Dermis microvascular lymphatic vessel endothelial cell (primary cell): ENCODE measurements around the gene ZBTB7C. TPM values are rescaled to one million over a fixed set of nuclear protein-coding genes. Genes with fewer than 3 reads are reported as not detected.
A peak's percentile ranks its signal among the peaks of the same experiment; 100 is the strongest.

Experiments used
- DNase-seq, 2 donors: peaks; one replicate each; pipeline versions ENCODE4 v3.0.0 to v3.0.0-alpha.2; 2010; ENCODE audit warnings: low read depth in 2 of 2
- total RNA-seq: library from RNA; depleted of rRNA; stranded (reverse); fragments of >200 nt; gene quantifications from 2 replicates; pipeline ENCODE4 v1.2.1, GENCODE V29; 2014

The ZBTB7C gene
- total RNA-seq, 1 donor from 2014 or later = under 0.01 TPM

- DNase-seq = no peak
Measured at GRCh38 chr18:48093104-48093503, 316.1 kb downstream of the ZBTB7C start.

- DNase-seq = no peak
Measured at GRCh38 chr18:48091869-48092497, 317.2 kb downstream of the ZBTB7C start.

GRCh38 chr18:48090702-48091101 is 318.5 kb downstream of the ZBTB7C start:
- DNase-seq = no peak

DNA sequence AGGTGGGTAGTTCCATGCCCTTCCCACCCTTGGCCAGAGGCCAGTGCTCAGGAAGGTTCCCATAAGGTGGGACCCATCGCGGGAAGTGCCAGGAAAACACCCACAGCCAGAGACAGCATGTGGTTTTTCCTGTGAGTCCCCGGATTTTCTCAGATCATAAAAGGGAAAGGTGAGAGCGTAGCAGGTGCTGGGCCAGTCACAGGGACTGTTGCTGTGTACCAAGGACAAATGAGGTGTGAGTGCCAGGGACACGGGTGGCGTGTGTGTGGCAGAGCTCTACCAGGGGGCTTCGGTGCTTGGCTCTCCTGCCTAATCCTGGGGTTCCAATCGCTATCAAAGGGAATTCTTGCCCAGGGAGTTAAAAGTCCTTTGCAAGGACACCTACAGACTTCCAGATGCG is 319.2 kb downstream of the ZBTB7C start:
- no peak for DNase-seq

GRCh38 chr18:48085781-48086487 is 323.2 kb downstream of the ZBTB7C start:
- DNase-seq = no peak

DNA sequence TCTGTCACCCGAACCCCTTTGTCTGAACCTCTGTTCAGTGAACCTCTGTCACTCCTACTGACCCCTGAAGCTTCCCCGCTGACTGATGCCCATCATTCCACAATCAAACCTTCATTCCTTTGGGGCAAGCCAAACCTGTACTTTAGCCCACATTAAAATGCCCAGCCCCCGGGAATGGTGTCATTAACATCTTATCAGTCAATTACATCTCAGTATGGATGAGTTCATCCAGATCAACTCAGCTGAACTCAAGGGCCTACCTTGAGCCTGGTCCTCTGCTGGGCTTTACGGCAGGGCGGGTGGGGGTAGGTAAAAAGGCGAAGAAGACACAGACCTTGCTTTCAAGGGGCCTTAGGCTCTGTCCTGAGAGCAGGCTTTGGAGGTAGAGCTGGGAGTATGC is 324.3 kb downstream of the ZBTB7C start:
- DNase-seq = no peak

DNA sequence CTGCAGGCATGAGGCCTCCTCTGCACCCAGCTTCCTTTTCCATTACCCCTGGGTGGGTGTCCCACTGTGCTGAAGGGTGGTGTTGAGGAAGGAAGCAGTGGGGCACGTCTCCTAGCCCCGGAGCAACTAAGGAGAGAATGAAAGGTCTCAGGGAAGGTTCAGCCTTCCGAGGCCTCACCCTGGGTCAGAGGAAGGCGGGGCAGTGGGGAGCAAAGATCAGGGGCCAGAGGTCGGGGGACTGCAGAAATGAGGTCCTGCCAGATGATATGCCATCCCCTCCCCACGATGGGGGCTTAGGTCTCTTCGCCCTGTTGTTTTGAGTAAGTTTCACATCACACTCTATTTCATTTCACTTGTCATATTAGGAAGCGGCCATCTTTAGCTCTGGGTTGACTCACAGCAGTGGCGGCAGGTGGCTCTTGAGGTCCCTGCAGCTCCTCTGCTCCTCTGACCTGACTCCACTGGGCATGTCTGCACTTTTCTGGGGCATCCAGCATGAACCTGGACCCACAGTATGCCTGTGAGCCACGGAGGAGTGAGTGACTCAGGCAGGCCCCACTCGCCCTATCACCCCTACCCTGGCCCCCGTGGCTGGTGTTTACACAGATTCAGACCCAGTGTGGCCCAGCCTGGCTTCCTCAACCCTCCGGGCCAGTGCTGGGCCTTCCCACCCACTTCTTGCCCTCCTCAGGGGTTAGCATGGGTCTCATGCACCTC is 325.0 kb downstream of the ZBTB7C start:
- no peak for DNase-seq

DNA sequence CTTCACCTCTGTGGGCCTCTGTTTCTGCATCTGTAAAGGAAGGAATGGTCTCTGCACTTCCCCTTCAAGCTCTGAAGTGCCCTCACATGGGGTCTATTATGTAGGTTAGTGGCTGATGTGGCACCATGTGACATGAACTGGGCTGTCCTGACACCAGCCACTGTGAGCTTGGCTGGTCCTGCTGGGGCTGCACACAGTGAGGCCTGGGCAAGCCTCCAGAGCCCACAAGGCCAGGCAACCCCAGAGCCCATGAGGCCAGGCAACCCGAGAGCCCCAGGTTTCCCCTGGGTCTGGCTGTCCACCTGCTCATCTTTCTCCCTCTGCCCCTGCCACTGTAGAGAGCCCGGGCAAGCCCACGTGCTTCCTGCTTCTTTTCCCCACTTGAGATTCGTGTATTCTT is 328.6 kb downstream of the ZBTB7C start:
- DNase-seq = no peak

DNA sequence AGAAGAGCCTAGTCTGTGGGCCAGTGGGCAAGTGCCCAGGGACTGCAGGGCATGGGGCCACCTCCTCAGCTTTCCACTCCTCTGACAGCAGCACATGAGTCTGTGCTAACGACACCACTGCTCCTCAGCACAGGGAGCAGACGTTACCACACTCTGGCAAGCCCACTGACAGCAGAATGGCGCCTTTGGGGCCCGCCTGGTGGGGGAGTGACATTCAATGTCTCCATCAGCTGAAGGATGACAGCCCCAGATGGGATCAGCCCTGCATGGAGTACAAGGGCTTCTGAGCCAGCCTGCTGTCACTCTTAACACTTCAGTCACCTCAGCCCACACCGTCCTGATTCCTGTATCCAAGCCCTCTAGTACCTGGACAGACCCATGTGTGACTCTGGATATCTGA is 329.3 kb downstream of the ZBTB7C start:
- no peak for DNase-seq

DNA sequence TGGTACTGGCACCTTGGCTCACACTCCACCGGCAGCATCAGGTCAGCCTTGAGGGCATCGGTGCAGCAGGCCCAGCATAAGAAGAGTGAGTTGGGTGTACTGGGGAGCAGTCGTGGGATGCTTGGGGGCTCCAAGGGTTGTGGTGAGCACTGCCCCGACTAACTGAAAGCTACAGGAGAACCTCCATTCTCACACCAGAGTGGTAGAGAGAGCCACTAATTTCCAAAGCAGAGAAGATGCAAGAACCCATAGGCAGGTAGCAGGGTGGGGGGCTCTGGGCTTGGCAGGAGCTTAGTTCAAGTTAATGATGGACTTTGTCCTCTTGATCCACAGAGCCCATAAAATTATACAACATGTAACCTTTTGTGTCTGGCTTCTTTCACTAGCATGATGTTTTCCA is 330.7 kb downstream of the ZBTB7C start:
- DNase-seq = no peak

DNA sequence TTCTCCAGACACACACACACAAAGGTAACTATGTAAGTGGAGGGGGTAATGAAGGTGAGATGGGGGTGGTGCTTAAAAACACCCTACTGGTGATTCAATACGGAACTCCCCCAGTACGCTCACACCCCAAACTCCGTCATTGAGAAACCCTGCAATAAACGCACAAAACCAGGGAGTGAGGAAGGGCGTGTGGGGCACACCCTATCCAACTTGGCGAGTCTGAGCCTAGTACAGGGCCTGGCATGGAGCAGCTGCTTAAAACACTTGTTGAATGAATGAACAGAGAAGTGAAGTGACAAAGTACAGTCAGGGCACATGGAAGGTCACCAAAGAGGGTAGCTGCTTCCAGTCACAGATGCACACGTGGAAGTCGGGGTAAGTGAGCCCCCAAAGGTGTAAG is 331.9 kb downstream of the ZBTB7C start:
- no peak for DNase-seq

DNA sequence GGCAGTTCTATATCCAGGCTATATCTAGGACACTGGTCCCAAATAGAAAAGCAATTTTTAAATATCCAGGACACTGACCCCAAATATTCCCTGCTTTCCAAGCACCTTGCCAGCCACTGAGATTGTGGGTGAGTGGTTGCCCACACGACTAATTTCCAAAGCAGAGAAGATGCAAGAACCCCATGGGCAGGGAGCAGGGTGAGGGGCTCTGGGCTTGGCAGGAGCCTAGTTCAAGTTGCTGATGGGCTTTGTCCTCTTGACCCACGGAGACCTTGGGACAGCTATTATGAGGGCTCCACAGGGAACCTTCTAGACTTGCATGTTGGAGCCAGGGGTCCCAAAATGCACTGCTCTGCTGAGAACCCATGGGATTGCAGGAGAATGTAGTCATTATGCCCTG is 332.7 kb downstream of the ZBTB7C start:
- DNase-seq = no peak

DNA sequence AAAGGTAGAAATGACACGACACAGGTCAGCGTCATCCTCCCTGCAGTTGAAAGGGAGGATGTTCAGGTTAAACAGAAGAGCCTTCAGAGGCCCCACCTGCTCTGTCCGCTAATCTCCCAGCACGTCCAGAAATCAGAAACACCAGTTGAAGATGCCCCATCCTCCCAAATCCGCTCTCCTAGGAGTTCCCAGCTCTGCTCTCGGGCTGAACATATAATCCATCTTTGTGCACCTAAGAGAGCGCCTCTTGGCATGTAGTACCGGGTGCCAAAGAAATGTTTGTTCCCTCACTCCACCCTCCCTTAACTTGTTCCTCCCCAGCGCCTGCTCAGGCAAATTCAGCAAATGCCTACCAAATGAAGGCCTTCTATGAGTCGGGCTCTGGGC is 333.5 kb downstream of the ZBTB7C start:
- DNase-seq = no peak

- no peak for DNase-seq
Measured at GRCh38 chr18:48074929-48075706, 334.1 kb downstream of the ZBTB7C start.

DNA sequence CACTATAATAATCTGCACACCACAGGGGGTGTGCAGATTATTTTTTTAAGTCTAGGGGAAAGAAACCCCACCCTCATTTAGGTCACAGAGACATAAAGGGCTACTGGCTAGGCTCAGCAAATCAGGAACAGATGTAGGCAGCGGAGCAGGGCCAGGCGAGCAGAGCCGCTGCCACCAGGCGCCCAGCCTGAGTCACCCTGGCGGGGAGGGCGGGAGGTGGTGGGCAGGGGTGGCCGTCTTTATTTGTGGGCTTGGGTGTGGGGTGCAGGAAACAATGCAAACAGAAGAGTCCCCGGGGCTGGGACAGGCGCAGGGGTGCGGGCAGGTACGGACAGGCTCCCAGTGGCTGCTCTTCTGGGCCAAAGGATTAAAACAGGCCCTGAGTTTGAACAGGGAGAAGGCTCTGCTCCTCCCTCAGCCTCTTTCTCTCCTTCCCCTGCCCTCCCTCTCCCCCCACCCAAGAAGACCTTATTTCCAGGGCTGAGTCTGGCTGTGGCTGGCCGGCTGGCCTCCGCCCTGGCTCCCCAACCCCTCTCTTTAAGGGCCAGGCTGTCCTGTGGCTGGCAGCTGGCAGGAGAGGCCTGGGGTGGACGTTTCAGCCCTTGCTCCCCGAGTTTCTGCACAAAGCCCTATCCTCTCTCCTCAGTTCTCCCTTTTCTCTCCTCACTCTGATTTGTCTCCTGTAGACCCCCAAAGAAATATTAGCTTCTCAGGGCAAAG is 335.8 kb downstream of the ZBTB7C start:
- no peak for DNase-seq

- peak; percentile 8 to 64 for DNase-seq
Measured at GRCh38 chr18:48072428-48073204, 336.6 kb downstream of the ZBTB7C start.

DNA sequence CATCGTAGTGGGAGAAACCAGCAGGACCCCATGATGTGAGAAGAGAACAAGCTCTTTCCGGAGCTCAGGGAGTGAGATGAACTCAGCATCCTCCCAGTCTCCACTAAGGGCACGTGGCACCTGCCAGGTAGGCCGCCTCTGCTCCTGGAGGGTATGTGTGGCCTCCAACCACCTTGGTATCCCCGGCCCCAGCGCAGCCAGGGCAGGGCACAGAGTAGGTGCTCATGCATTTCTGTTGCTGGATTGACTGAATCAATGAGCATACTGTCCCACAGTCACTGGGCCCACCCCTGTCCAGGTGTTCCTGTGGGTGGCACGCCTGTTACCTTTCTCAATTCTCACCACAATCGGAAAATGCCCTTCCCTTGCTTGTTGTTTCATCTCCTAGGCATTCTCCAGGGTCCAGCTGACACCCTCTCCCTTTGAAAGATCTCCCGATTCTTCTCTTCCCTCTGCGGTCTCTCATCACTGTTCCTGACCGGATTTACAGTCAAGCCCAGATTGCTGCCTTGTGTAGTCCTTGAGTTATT is 340.2 kb downstream of the ZBTB7C start:
- no peak for DNase-seq

DNA sequence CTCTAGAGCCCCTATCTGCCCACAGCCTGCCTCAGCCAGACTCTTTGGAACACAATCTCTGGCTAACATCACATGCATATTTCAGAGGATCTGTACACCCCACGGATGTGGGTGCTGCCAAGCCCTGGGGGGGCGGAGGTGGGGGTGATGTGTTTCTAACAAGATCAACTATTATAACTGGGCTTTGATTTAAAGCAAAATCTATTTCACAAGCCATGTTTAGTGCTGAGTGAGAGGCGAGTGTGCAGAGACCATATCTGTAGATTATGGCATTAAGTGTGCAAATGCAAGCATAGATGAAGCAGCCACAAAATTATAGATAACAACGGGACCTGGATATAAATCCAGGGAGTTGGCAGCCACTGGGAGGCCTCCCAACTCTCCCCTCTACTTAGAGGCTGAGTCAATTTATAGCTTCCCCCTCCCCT is 342.9 kb downstream of the ZBTB7C start:
- DNase-seq = no peak

GRCh38 chr18:48065601-48065995 is 343.6 kb downstream of the ZBTB7C start:
- no peak for DNase-seq

- DNase-seq = no peak
Measured at GRCh38 chr18:48064978-48065600, 344.1 kb downstream of the ZBTB7C start.
